HG02943 (cell line): ENCODE data around the gene ZNF281.
"Not testable (repeated sequence)": the region's sequence is repeated elsewhere in the genome, so short reads cannot be mapped to it uniquely, and the experiment has no call there.

Source experiments
- ATAC-seq: cut with Tn5 transposase; IDR thresholded peaks from one replicate; pipeline ENCODE4 v1.9.1; 2021; ENCODE audit warnings: mild to moderate bottlenecking, low read depth, moderate library complexity; ENCODE audit not compliant: unreplicated experiment

Gene ZNF281

GRCh38 chr1:200429221-200429751 lies 19.4 kb upstream of the ZNF281 start:
- no peak for ATAC-seq

- ATAC-seq = no peak
Measured at GRCh38 chr1:200428482-200429205, 18.8 kb upstream of the ZNF281 start.

- no peak for ATAC-seq
Measured at GRCh38 chr1:200427744-200428143, 17.9 kb upstream of the ZNF281 start.

GRCh38 chr1:200426196-200426595 lies 16.4 kb upstream of the ZNF281 start:
- ATAC-seq = no peak

GRCh38 chr1:200423235-200423634 lies 13.4 kb upstream of the ZNF281 start:
- ATAC-seq = no peak

- no peak for ATAC-seq
Measured at GRCh38 chr1:200422211-200422610, 12.4 kb upstream of the ZNF281 start.

- peak; percentile 55 for ATAC-seq
Measured at GRCh38 chr1:200415789-200416593, 6.2 kb upstream of the ZNF281 start.

- no peak for ATAC-seq
Measured at GRCh38 chr1:200415227-200415626, 5.4 kb upstream of the ZNF281 start.

GRCh38 chr1:200414657-200415056 lies 4.8 kb upstream of the ZNF281 start:
- no peak for ATAC-seq

- ATAC-seq = not testable (repeated sequence)
Measured at GRCh38 chr1:200413766-200414165, 3.9 kb upstream of the ZNF281 start.

- no peak for ATAC-seq
Measured at GRCh38 chr1:200411406-200412257, 1.8 kb upstream of the ZNF281 start.

- ATAC-seq = peak; percentile 9
Measured at GRCh38 chr1:200410566-200410878, 686 bp upstream of the ZNF281 start.

GRCh38 chr1:200409203-200409760 lies 554 bp downstream of the ZNF281 start:
- ATAC-seq = peak; percentile 27

GRCh38 chr1:200406161-200406797 lies 3.6 kb downstream of the ZNF281 start:
- no peak for ATAC-seq

- ATAC-seq = no peak
Measured at GRCh38 chr1:200405264-200405663, 4.6 kb downstream of the ZNF281 start.

- ATAC-seq = no peak
Measured at GRCh38 chr1:200401708-200402107, 8.1 kb downstream of the ZNF281 start.

GRCh38 chr1:200401263-200401662 lies 8.6 kb downstream of the ZNF281 start:
- no peak for ATAC-seq

GRCh38 chr1:200400556-200400955 lies 9.3 kb downstream of the ZNF281 start:
- ATAC-seq = no peak

GRCh38 chr1:200399860-200400259 lies 10.0 kb downstream of the ZNF281 start:
- ATAC-seq = no peak

GRCh38 chr1:200398373-200398772 lies 11.5 kb downstream of the ZNF281 start:
- ATAC-seq = no peak
